ENCODE data around the gene SPDYA. TPM values are rescaled to one million over a fixed set of nuclear protein-coding genes. Genes with fewer than 3 reads are reported as not detected.

SPDYA gene
- total RNA-seq, result 1 to 10 TPM; 1.4 to 1.9 TPM

- POLR2A ChIA-PET, result interaction anchor here (1.0 kb wide), 2 partner anchors 10 to 60 kb away, joined by 3 read pairs; partner anchors contain the start of gene TRMT61B
- Mint-ChIP-seq H3K27me3 (peaks cover 9% of the 10 kb centered on the region), H3K27ac (peak within 1 kb of the TSS; percentile 50), H3K4me1 (peaks cover 8% of the 10 kb centered on the region), H3K36me3 (peaks cover 10% of the 10 kb centered on the region), H3K4me3 (peak within 1 kb of the TSS; percentile 85), H3K9me3 (no peaks in the 10 kb centered on the region)
- peak; percentile 95 for ATAC-seq (ENCODE audit: low read depth)
- DNase-seq, result peak; percentile 91
Observed at GRCh38 chr2:28810384-28811285, at the start of gene SPDYA. TSS of gene SPDYA (plus strand) at chr2:28810834. CDS start at chr2:28816015, 5,181 bp downstream.

- H3K4me3 Mint-ChIP-seq, result no peak overlapping the region
- H3K27ac Mint-ChIP-seq, result no peak overlapping the region
- peaks cover 20% of the 10 kb centered on the region for H3K4me1 Mint-ChIP-seq
- no peaks in the 10 kb centered on the region for H3K9me3 Mint-ChIP-seq
- no peak for ATAC-seq (ENCODE audit: low read depth)
- H3K27me3 Mint-ChIP-seq, result no peaks in the 10 kb centered on the region
- no peak for DNase-seq
- peaks cover 20% of the 10 kb centered on the region for H3K36me3 Mint-ChIP-seq
- POLR2A ChIA-PET, result no interaction called here
Observed at GRCh38 chr2:28761420-28761819, 49.2 kb upstream of the SPDYA start.

GRCh38 chr2:28764909-28765711, 45.5 kb upstream of the SPDYA start:
- Mint-ChIP-seq H3K9me3 (no peaks in the 10 kb centered on the region), H3K27ac (no peak overlapping the region), H3K4me1 (peaks cover 22% of the 10 kb centered on the region), H3K36me3 (peaks cover 34% of the 10 kb centered on the region), H3K4me3 (no peak overlapping the region), H3K27me3 (no peaks in the 10 kb centered on the region)
- ATAC-seq (ENCODE audit: low read depth) (no peak), DNase-seq (no peak)
- POLR2A ChIA-PET, result no interaction called here

- POLR2A ChIA-PET, result no interaction called here
- Mint-ChIP-seq H3K4me3 (no peak overlapping the region), H3K27me3 (no peaks in the 10 kb centered on the region), H3K4me1 (peaks cover 26% of the 10 kb centered on the region), H3K9me3 (no peaks in the 10 kb centered on the region), H3K36me3 (peaks cover 35% of the 10 kb centered on the region), H3K27ac (no peak overlapping the region)
- DNase-seq (no peak), ATAC-seq (ENCODE audit: low read depth) (no peak)
Observed at GRCh38 chr2:28766070-28766469, 44.6 kb upstream of the SPDYA start.

GRCh38 chr2:28767337-28767736, 43.3 kb upstream of the SPDYA start:
- no peak for ATAC-seq (ENCODE audit: low read depth)
- Mint-ChIP-seq H3K27ac (no peak overlapping the region), H3K4me1 (peaks cover 24% of the 10 kb centered on the region), H3K27me3 (no peaks in the 10 kb centered on the region), H3K36me3 (peaks cover 34% of the 10 kb centered on the region), H3K9me3 (no peaks in the 10 kb centered on the region), H3K4me3 (no peak overlapping the region)
- no peak for DNase-seq
- POLR2A ChIA-PET, result interaction anchor here (0.6 kb wide), 1 partner anchor 37 kb away, joined by 3 read pairs; no protein-coding TSS in a partner anchor

GRCh38 chr2:28768422-28768821, 42.2 kb upstream of the SPDYA start:
- Mint-ChIP-seq H3K36me3 (peaks cover 33% of the 10 kb centered on the region), H3K27me3 (no peaks in the 10 kb centered on the region), H3K4me1 (peaks cover 25% of the 10 kb centered on the region), H3K9me3 (no peaks in the 10 kb centered on the region), H3K4me3 (no peak overlapping the region), H3K27ac (no peak overlapping the region)
- ATAC-seq (ENCODE audit: low read depth) (no peak), DNase-seq (no peak)
- POLR2A ChIA-PET, result interaction anchor here (0.6 kb wide), 1 partner anchor 367 kb away, joined by 3 read pairs; no protein-coding TSS in a partner anchor

- no peak overlapping the region for H3K4me3 Mint-ChIP-seq
- peaks cover 31% of the 10 kb centered on the region for H3K36me3 Mint-ChIP-seq
- no peaks in the 10 kb centered on the region for H3K27me3 Mint-ChIP-seq
- DNase-seq (no peak), ATAC-seq (ENCODE audit: low read depth) (no peak)
- POLR2A ChIA-PET, result no interaction called here
- peaks cover 26% of the 10 kb centered on the region for H3K4me1 Mint-ChIP-seq
- H3K9me3 Mint-ChIP-seq, result no peaks in the 10 kb centered on the region
- no peak overlapping the region for H3K27ac Mint-ChIP-seq
Observed at GRCh38 chr2:28768952-28769351, 41.7 kb upstream of the SPDYA start.

GRCh38 chr2:28772351-28772750, 38.3 kb upstream of the SPDYA start:
- Mint-ChIP-seq H3K4me3 (no peak overlapping the region), H3K9me3 (no peaks in the 10 kb centered on the region), H3K4me1 (peaks cover 26% of the 10 kb centered on the region), H3K27me3 (no peaks in the 10 kb centered on the region), H3K27ac (no peak overlapping the region), H3K36me3 (peaks cover 21% of the 10 kb centered on the region)
- no peak for ATAC-seq (ENCODE audit: low read depth)
- POLR2A ChIA-PET, result no interaction called here
- DNase-seq, result no peak

GRCh38 chr2:28776471-28776870, 34.2 kb upstream of the SPDYA start:
- POLR2A ChIA-PET, result no interaction called here
- no peak overlapping the region for H3K27ac Mint-ChIP-seq
- H3K4me1 Mint-ChIP-seq, result peaks cover 15% of the 10 kb centered on the region
- no peaks in the 10 kb centered on the region for H3K27me3 Mint-ChIP-seq
- ATAC-seq (ENCODE audit: low read depth) (no peak), DNase-seq (no peak)
- peaks cover 17% of the 10 kb centered on the region for H3K36me3 Mint-ChIP-seq
- H3K4me3 Mint-ChIP-seq, result no peak overlapping the region
- no peaks in the 10 kb centered on the region for H3K9me3 Mint-ChIP-seq

- POLR2A ChIA-PET, result no interaction called here
- Mint-ChIP-seq H3K9me3 (no peaks in the 10 kb centered on the region), H3K36me3 (peaks cover 28% of the 10 kb centered on the region), H3K4me1 (peaks cover 14% of the 10 kb centered on the region), H3K27ac (no peak overlapping the region), H3K27me3 (no peaks in the 10 kb centered on the region), H3K4me3 (no peak overlapping the region)
- ATAC-seq (ENCODE audit: low read depth) (no peak), DNase-seq (no peak)
Observed at GRCh38 chr2:28778392-28778791, 32.2 kb upstream of the SPDYA start.

- H3K9me3 Mint-ChIP-seq, result no peaks in the 10 kb centered on the region
- peaks cover 13% of the 10 kb centered on the region for H3K4me1 Mint-ChIP-seq
- DNase-seq, result no peak
- H3K27me3 Mint-ChIP-seq, result no peaks in the 10 kb centered on the region
- POLR2A ChIA-PET, result no interaction called here
- H3K27ac Mint-ChIP-seq, result no peak overlapping the region
- ATAC-seq (ENCODE audit: low read depth), result no peak
- peaks cover 28% of the 10 kb centered on the region for H3K36me3 Mint-ChIP-seq
- H3K4me3 Mint-ChIP-seq, result no peak overlapping the region
Observed at GRCh38 chr2:28779001-28779400, 31.6 kb upstream of the SPDYA start.

- H3K36me3 Mint-ChIP-seq, result peaks cover 28% of the 10 kb centered on the region
- no peaks in the 10 kb centered on the region for H3K27me3 Mint-ChIP-seq
- H3K27ac Mint-ChIP-seq, result no peak overlapping the region
- H3K9me3 Mint-ChIP-seq, result no peaks in the 10 kb centered on the region
- peaks cover 12% of the 10 kb centered on the region for H3K4me1 Mint-ChIP-seq
- DNase-seq (no peak), ATAC-seq (ENCODE audit: low read depth) (no peak)
- POLR2A ChIA-PET, result no interaction called here
- no peak overlapping the region for H3K4me3 Mint-ChIP-seq
Observed at GRCh38 chr2:28780496-28780895, 30.1 kb upstream of the SPDYA start.

- H3K9me3 Mint-ChIP-seq, result no peaks in the 10 kb centered on the region
- peaks cover 28% of the 10 kb centered on the region for H3K36me3 Mint-ChIP-seq
- no peak for DNase-seq
- POLR2A ChIA-PET, result no interaction called here
- no peak for ATAC-seq (ENCODE audit: low read depth)
- no peak overlapping the region for H3K27ac Mint-ChIP-seq
- H3K27me3 Mint-ChIP-seq, result no peaks in the 10 kb centered on the region
- H3K4me3 Mint-ChIP-seq, result no peak overlapping the region
- H3K4me1 Mint-ChIP-seq, result peaks cover 8% of the 10 kb centered on the region
Observed at GRCh38 chr2:28782423-28782822, 28.2 kb upstream of the SPDYA start.

Data from activated naive CD8-positive, alpha-beta T cell treated with anti-CD3 and anti-CD28 coated beads, Interleukin-2, amount 10 ng/mL, durations not matched to agents 7 days and 5 days (primary cell).